GM23338 (cell line): Measurements from ENCODE around the gene CYSRT1. TPM values are rescaled to one million over a fixed set of nuclear protein-coding genes. Genes with fewer than 3 reads are reported as not detected.

Experiments
- ATAC-seq: fragments of 200-7000 bp; cut with Tn5 transposase; 3 replicates; pipeline ENCODE4 v1.9.1; 2020
- DNase-seq: peaks from one replicate; pipeline ENCODE4 v3.0.0-alpha.2; 2015; ENCODE audit warnings: low spot score
- H2AFZ ChIP-seq: fragments of 200-600 bp; sonication (generic); 2 replicates; pipeline ENCODE4 v1.8.0; 2016; ENCODE audit warnings: antibody characterized with exemption, mild to moderate bottlenecking, moderate library complexity
- H3F3A ChIP-seq: fragments of 200-600 bp; sonication (generic); replicated peaks from 2 replicates; pipeline ENCODE4 v1.8.0; 2017; ENCODE audit warnings: antibody characterized with exemption, mixed run types, low read depth
- H3K27ac ChIP-seq: fragments of 200-600 bp; sonication (generic); 2 replicates; pipeline ENCODE4 v1.6.1; 2016; ENCODE audit warnings: low read depth
- H3K27me3 ChIP-seq: fragments of 200-600 bp; sonication (generic); 2 replicates; pipeline ENCODE4 v1.8.0; 2016; ENCODE audit warnings: mild to moderate bottlenecking, mixed run types, moderate library complexity; ENCODE audit not compliant: insufficient read depth
- H3K36me3 ChIP-seq: fragments of 200-600 bp; sonication (generic); 2 replicates; pipeline ENCODE4 v1.8.0; 2016; ENCODE audit warnings: mild to moderate bottlenecking; ENCODE audit not compliant: insufficient read depth
- H3K4me1 ChIP-seq: fragments of 200-600 bp; sonication (generic); 2 replicates; pipeline ENCODE4 v1.8.0; 2016; ENCODE audit warnings: mild to moderate bottlenecking, moderate library complexity; ENCODE audit not compliant: insufficient read depth
- H3K4me2 ChIP-seq: fragments of 200-600 bp; sonication (generic); 2 replicates; pipeline ENCODE4 v1.7.1; 2017; ENCODE audit warnings: mixed run types
- H3K4me3 ChIP-seq: fragments of 200-600 bp; sonication (generic); 2 replicates; pipeline ENCODE4 v1.6.1; 2016; ENCODE audit warnings: mixed run types
- H3K79me2 ChIP-seq: fragments of 200-600 bp; sonication (generic); replicated peaks from 2 replicates; pipeline ENCODE4 v1.8.0; 2017; ENCODE audit warnings: mild to moderate bottlenecking; ENCODE audit not compliant: insufficient read depth
- H3K9me2 ChIP-seq: fragments of 200-600 bp; sonication (generic); 2 replicates; pipeline ENCODE4 v1.8.0; 2017; ENCODE audit not compliant: insufficient read depth
- H4K20me1 ChIP-seq: fragments of 200-600 bp; sonication (generic); replicated peaks from 2 replicates; pipeline ENCODE4 v1.8.0; 2017; ENCODE audit warnings: mild to moderate bottlenecking; ENCODE audit not compliant: insufficient read depth
- H3K27ac Mint-ChIP-seq: 2 replicates; pipeline ENCODE4 v1.8.0; 2020; ENCODE audit warnings: inconsistent platforms, mild to moderate bottlenecking, moderate library complexity, mixed read lengths
- H3K27me3 Mint-ChIP-seq: 3 replicates; pipeline ENCODE4 v1.8.0; 2022; ENCODE audit warnings: low read depth, mild to moderate bottlenecking, moderate library complexity, mixed read lengths, inconsistent platforms; ENCODE audit not compliant: insufficient read depth, poor library complexity
- H3K36me3 Mint-ChIP-seq: 3 replicates; pipeline ENCODE4 v1.8.0; 2021; ENCODE audit warnings: low read depth, mild to moderate bottlenecking, inconsistent platforms, moderate library complexity, mixed read lengths
- H3K4me1 Mint-ChIP-seq: 3 replicates; pipeline ENCODE4 v1.8.0; 2020; ENCODE audit warnings: mild to moderate bottlenecking, inconsistent platforms, mixed read lengths
- H3K4me3 Mint-ChIP-seq: 3 replicates; pipeline ENCODE4 v1.8.0; 2021; ENCODE audit warnings: moderate library complexity, mild to moderate bottlenecking, inconsistent platforms, mixed read lengths
- H3K9me3 Mint-ChIP-seq: 3 replicates; pipeline ENCODE4 v1.8.0; 2020; ENCODE audit warnings: moderate library complexity, mild to moderate bottlenecking, inconsistent platforms, mixed read lengths
- JUNB ChIP-seq: IDR thresholded peaks from one replicate; pipeline ENCODE4 v1.6.1; 2016; ENCODE audit warnings: antibody characterized with exemption; ENCODE audit not compliant: unreplicated experiment
- POLR2AphosphoS5 ChIP-seq: IDR thresholded peaks from 2 replicates; pipeline ENCODE4 v1.6.1; 2016; ENCODE audit warnings: antibody characterized with exemption, low read depth
- REST ChIP-seq: IDR thresholded peaks from one replicate; pipeline ENCODE4 v1.6.1; 2018; ENCODE audit warnings: antibody characterized with exemption; ENCODE audit not compliant: unreplicated experiment
- STAT1 ChIP-seq: IDR thresholded peaks from one replicate; pipeline ENCODE4 v1.6.1; 2016; ENCODE audit warnings: antibody characterized with exemption; ENCODE audit not compliant: unreplicated experiment
- ZNF331 ChIP-seq: fragments of 250-450 bp; sonication (Bioruptor Pico); IDR thresholded peaks from 2 replicates; pipeline ENCODE4 v1.5.0; 2020; ENCODE audit warnings: low read depth, mild to moderate bottlenecking, moderate library complexity
- ZNF462 ChIP-seq: fragments of 250-450 bp; sonication (Bioruptor Pico); IDR thresholded peaks from 2 replicates; pipeline ENCODE4 v1.5.0; 2020; ENCODE audit warnings: mild to moderate bottlenecking, moderate library complexity
- polyA plus RNA-seq: library from polyadenylated mRNA; unstranded; fragments of >200 nt; fragmentation: Nextera tagmentation; extraction: Ambion mirVana; gene quantifications from 2 replicates; pipeline ENCODE4 v1.2.1, GENCODE V29; 2016
- total RNA-seq: library from RNA; depleted of rRNA; stranded (reverse); fragments of >200 nt; shearing (Covaris generic); gene quantifications from 2 replicates; pipeline ENCODE4 v1.2.3, GENCODE V29; 2014

Gene CYSRT1
- total and polyA plus RNA-seq, 2 experiments from 2014 or later = 2.0 to 3.2 TPM

DNA sequence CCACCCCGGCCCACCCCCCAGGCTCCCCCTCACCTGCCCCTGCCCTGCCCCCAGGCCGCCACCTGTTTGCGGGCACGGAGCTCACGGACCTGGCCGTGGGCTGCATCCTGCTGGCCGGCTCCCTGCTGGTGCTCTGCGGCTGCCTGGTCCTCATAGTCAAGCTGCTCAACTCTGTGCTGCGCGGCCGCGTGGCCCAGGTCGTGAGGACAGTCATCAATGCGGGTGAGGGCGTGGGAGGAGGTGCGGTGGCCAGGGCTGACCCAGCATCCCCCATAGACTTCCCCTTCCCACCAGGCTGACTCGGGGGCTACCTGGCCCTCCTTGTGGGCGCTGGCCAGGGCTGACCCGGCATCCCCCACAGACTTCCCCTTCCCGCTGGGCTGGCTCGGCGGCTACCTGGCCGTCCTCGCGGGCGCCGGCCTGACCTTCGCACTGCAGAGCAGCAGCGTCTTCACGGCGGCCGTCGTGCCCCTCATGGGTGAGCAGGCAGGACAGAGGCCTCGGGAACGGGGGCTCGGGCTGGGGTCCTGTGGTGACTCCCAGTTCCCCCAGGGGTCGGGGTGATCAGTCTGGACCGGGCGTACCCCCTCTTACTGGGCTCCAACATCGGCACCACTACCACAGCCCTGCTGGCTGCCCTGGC, 9.2 kb downstream of the CYSRT1 start:
- Histone ChIP-seq H3K27me3 (no peaks in the 10 kb centered on the region), H2AFZ (no peak overlapping the region), H3K9me2 (no peaks in the 10 kb centered on the region), H3K4me2 (no peak overlapping the region), H3K4me1 (peaks cover 10% of the 10 kb centered on the region; the same call in 1 of the 2 replicates), H3K27ac (no peak overlapping the region), H3F3A (no peaks in the 10 kb centered on the region), H3K36me3 (no peaks in the 10 kb centered on the region), H3K4me3 (no peak overlapping the region), H4K20me1 (no peaks in the 10 kb centered on the region; the same call in 1 of the 2 replicates), H3K79me2 (peaks cover 5% of the 10 kb centered on the region)
- Mint-ChIP-seq H3K4me3 (no peak overlapping the region), H3K36me3 (peaks cover 3% of the 10 kb centered on the region; the same call in 1 of the 3 replicates), H3K27ac (no peak overlapping the region), H3K27me3 (peaks cover 10% of the 10 kb centered on the region), H3K4me1 (peaks cover 17% of the 10 kb centered on the region), H3K9me3 (no peaks in the 10 kb centered on the region)
- DNase-seq = no peak
- no peak for ATAC-seq
- no peak for TF ChIP-seq ZNF331 (CRISPR knock-in tag)
- no peak for TF ChIP-seq REST
- no peak for TF ChIP-seq ZNF462
- TF ChIP-seq STAT1 = no peak
- TF ChIP-seq POLR2AphosphoS5 = no peak
- no peak for TF ChIP-seq JUNB
